Neuronal stem cell (in vitro differentiated cells): ENCODE measurements around the gene MAPK10.

Experiments used
- DNase-seq: peaks from one replicate; pipeline ENCODE4 v3.0.0-alpha.2; 2013; ENCODE audit warnings: low spot score
- H2AFZ ChIP-seq: one replicate; pipeline ENCODE4 v1.6.1; 2013; ENCODE audit warnings: mild to moderate bottlenecking, low read length, inconsistent platforms
- H2AK5ac ChIP-seq: 2 replicates; pipeline ENCODE4 v1.6.1; 2013; ENCODE audit warnings: low read depth, mild to moderate bottlenecking, inconsistent platforms, low read length, moderate library complexity, mixed read lengths
- H2BK120ac ChIP-seq: 2 replicates; pipeline ENCODE4 v1.6.1; 2013; ENCODE audit warnings: low read depth, mild to moderate bottlenecking, inconsistent platforms, low read length, moderate library complexity, mixed read lengths
- H2BK12ac ChIP-seq: one replicate; pipeline ENCODE4 v1.6.1; 2013; ENCODE audit warnings: low read length, inconsistent platforms
- H2BK15ac ChIP-seq: 2 replicates; pipeline ENCODE4 v1.6.1; 2013; ENCODE audit warnings: mild to moderate bottlenecking, low read length, inconsistent platforms, mixed read lengths
- H2BK5ac ChIP-seq: one replicate; pipeline ENCODE4 v1.6.1; 2013; ENCODE audit warnings: inconsistent platforms, mild to moderate bottlenecking, low read length, moderate library complexity
- H3K14ac ChIP-seq: one replicate; pipeline ENCODE4 v1.6.1; 2013; ENCODE audit warnings: low read length, inconsistent platforms
- H3K18ac ChIP-seq: 2 replicates; pipeline ENCODE4 v1.6.1; 2013; ENCODE audit warnings: low read length, inconsistent platforms
- H3K23ac ChIP-seq: 2 replicates; pipeline ENCODE4 v1.6.1; 2013; ENCODE audit warnings: low read depth, mild to moderate bottlenecking, mixed read lengths, low read length, inconsistent platforms; ENCODE audit not compliant: poor library complexity
- H3K27ac ChIP-seq: replicated peaks from 3 replicates; pipeline ENCODE4 v1.5.1; 2013; ENCODE audit warnings: low read length, inconsistent platforms
- H3K27me3 ChIP-seq, 3 experiments: 2 replicates each; pipeline ENCODE4 v1.6.1; 2013; ENCODE audit warnings: low read length in 3 of 3, mild to moderate bottlenecking in 2 of 3, inconsistent platforms in 1 of 3, low read depth in 1 of 3, mixed read lengths in 1 of 3, moderate library complexity in 1 of 3; ENCODE audit not compliant: control insufficient read depth in 3 of 3, insufficient read depth in 3 of 3
- H3K36me3 ChIP-seq, 2 donors: replicated peaks in 1 of 2; 2 replicates each; pipeline ENCODE4 v1.6.1; 2013; ENCODE audit warnings: low read length in 2 of 2; ENCODE audit not compliant: control insufficient read depth in 2 of 2, insufficient read depth in 2 of 2
- H3K4ac ChIP-seq: 2 replicates; pipeline ENCODE4 v1.6.1; 2013; ENCODE audit warnings: inconsistent platforms, mild to moderate bottlenecking, low read length, moderate library complexity
- H3K4me1 ChIP-seq, 2 donors: 1 replicate in 1 of 2; 2 replicates in 1 of 2; pipeline ENCODE4 v1.6.1; 2013; ENCODE audit warnings: low read length in 2 of 2, low read depth in 1 of 2; ENCODE audit not compliant: control insufficient read depth in 2 of 2, insufficient read depth in 1 of 2
- H3K4me2 ChIP-seq: one replicate; pipeline ENCODE4 v1.6.1; 2013; ENCODE audit warnings: mild to moderate bottlenecking, low read length, inconsistent platforms; ENCODE audit not compliant: insufficient read depth, poor library complexity, severe bottlenecking
- H3K4me3 ChIP-seq, 2 donors: 2 replicates each; pipeline ENCODE4 v1.5.1; 2013; ENCODE audit warnings: low read length in 2 of 2, mild to moderate bottlenecking in 2 of 2, inconsistent platforms in 1 of 2, moderate library complexity in 1 of 2
- H3K79me1 ChIP-seq: one replicate; pipeline ENCODE4 v1.6.1; 2013; ENCODE audit warnings: low read depth, mild to moderate bottlenecking, inconsistent platforms, low read length, moderate library complexity
- H3K9ac ChIP-seq: one replicate; pipeline ENCODE4 v1.6.1; 2013; ENCODE audit warnings: mild to moderate bottlenecking, low read depth, low read length, inconsistent platforms; ENCODE audit not compliant: poor library complexity
- H3K9me3 ChIP-seq, 2 donors: replicated peaks in 1 of 2; 2 replicates each; pipeline versions ENCODE3 to v1.6.1; 2013; ENCODE audit warnings: low read length in 2 of 2, mild to moderate bottlenecking in 2 of 2, inconsistent platforms in 1 of 2, low read depth in 1 of 2, mixed read lengths in 1 of 2, moderate library complexity in 1 of 2; ENCODE audit not compliant: control insufficient read depth in 2 of 2, insufficient read depth in 1 of 2
- H4K8ac ChIP-seq: one replicate; pipeline ENCODE4 v1.6.1; 2013; ENCODE audit warnings: low read depth, mild to moderate bottlenecking, inconsistent platforms, low read length, moderate library complexity
- H4K91ac ChIP-seq: one replicate; pipeline ENCODE4 v1.6.1; 2013; ENCODE audit warnings: low read length, low read depth, mild to moderate bottlenecking, inconsistent platforms; ENCODE audit not compliant: poor library complexity
- WGBS, 2 donors: extraction: QIAGEN DNeasy Blood & Tissue Kit; methylation state at CpG; one replicate each; pipeline ENCODE4 v1.1.7; 2013; ENCODE audit warnings: missing lambda C conversion rate in 2 of 2, mixed read lengths in 1 of 2; ENCODE audit not compliant: insufficient read length in 2 of 2, insufficient replicate concordance in 1 of 2; ENCODE audit errors: extremely low coverage in 2 of 2; 5-methylcytosine and 5-hydroxymethylcytosine counted together

Gene MAPK10

DNA sequence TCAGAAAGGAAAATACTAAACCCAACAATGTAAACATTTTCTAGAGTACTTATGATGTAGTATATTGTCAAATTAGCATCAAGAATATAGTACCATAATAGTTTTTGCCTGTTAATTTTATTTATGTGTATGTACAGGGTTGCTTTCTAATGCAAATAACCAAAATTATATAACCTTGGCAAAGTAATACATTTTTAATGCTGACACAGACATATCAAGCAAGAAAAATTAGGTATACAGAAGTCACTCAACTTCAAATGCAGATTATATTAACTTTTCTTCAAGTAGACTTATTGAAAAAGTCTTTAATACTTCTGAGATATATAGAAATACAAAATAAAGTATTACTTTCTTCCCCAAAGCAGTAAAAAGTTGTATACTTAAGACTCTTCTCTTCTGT is 44.3 kb downstream of the MAPK10 start:
- Histone ChIP-seq H2BK5ac (no peak overlapping the region), H2AK5ac (no peak overlapping the region), H3K4me2 (no peak overlapping the region), H3K79me1 (peaks cover 4% of the 10 kb centered on the region), H3K4me3 (no peak overlapping the region), H3K9ac (no peak overlapping the region), H3K4me1 (no peaks in the 10 kb centered on the region), H3K14ac (no peak overlapping the region), H3K18ac (no peak overlapping the region), H2AFZ (no peak overlapping the region), H2BK120ac (no peak overlapping the region), H2BK12ac (no peak overlapping the region), H3K27ac (no peak overlapping the region), H3K27me3 (no peaks in the 10 kb centered on the region), H4K91ac (no peak overlapping the region), H3K23ac (no peak overlapping the region), H3K36me3 (peaks cover 1 to 60% of the 10 kb centered on the region in 2 donors), H3K9me3 (peaks cover 0 to 19% of the 10 kb centered on the region in 2 donors), H3K4ac (no peak overlapping the region), H4K8ac (no peak overlapping the region), H2BK15ac (no peak overlapping the region)
- no peak for DNase-seq

- DNase-seq = no peak
- no peak overlapping the region for H3K9ac ChIP-seq
- peaks cover 1 to 53% of the 10 kb centered on the region in 2 donors for H3K36me3 ChIP-seq
- H3K79me1 ChIP-seq = peaks cover 4% of the 10 kb centered on the region
- no peak overlapping the region for H2AK5ac ChIP-seq
- H2AFZ ChIP-seq = no peak overlapping the region
- H2BK120ac ChIP-seq = no peak overlapping the region
- H3K4ac ChIP-seq = no peak overlapping the region
- peaks cover 0 to 4% of the 10 kb centered on the region in 2 donors for H3K4me1 ChIP-seq
- H3K18ac ChIP-seq = no peak overlapping the region
- H4K8ac ChIP-seq = no peak overlapping the region
- H3K23ac ChIP-seq = no peak overlapping the region
- H3K4me2 ChIP-seq = no peak overlapping the region
- no peak overlapping the region for H4K91ac ChIP-seq
- H3K9me3 ChIP-seq = peaks cover 0 to 12% of the 10 kb centered on the region in 2 donors
- no peak overlapping the region for H3K27ac ChIP-seq
- no peak overlapping the region for H2BK12ac ChIP-seq
- no peak overlapping the region for H2BK15ac ChIP-seq
- WGBS, 2 donors = no CpG with 5 or more reads among the region's 1 CpG
- no peaks in the 10 kb centered on the region for H3K27me3 ChIP-seq
- no peak overlapping the region for H2BK5ac ChIP-seq
- no peak overlapping the region for H3K4me3 ChIP-seq
- H3K14ac ChIP-seq = no peak overlapping the region
Measured at GRCh38 chr4:86313656-86314055, 46.2 kb downstream of the MAPK10 start.

- Histone ChIP-seq H3K4me1 (peaks cover 4 to 6% of the 10 kb centered on the region in 2 donors), H3K14ac (no peak overlapping the region), H3K27ac (no peak overlapping the region), H4K91ac (no peak overlapping the region), H3K79me1 (peaks cover 2% of the 10 kb centered on the region), H3K23ac (no peak overlapping the region), H3K4me2 (no peak overlapping the region), H3K9me3 (peaks cover 0 to 44% of the 10 kb centered on the region in 2 donors), H2BK5ac (no peak overlapping the region), H3K27me3 (no peaks in the 10 kb centered on the region), H2AK5ac (no peak overlapping the region), H2BK120ac (no peak overlapping the region), H3K36me3 (peaks cover 0 to 49% of the 10 kb centered on the region in 2 donors), H2BK15ac (no peak overlapping the region), H3K4me3 (no peak overlapping the region), H4K8ac (no peak overlapping the region), H3K9ac (no peak overlapping the region), H2BK12ac (no peak overlapping the region), H3K18ac (no peak overlapping the region), H3K4ac (no peak overlapping the region), H2AFZ (no peak overlapping the region)
- DNase-seq = no peak
Measured at GRCh38 chr4:86307432-86307831, 52.4 kb downstream of the MAPK10 start.

- peaks cover 0 to 49% of the 10 kb centered on the region in 2 donors for H3K36me3 ChIP-seq
- H2BK120ac ChIP-seq = no peak overlapping the region
- no peak overlapping the region for H2BK5ac ChIP-seq
- H3K23ac ChIP-seq = no peak overlapping the region
- H3K27ac ChIP-seq = no peak overlapping the region
- H3K9ac ChIP-seq = no peak overlapping the region
- H3K79me1 ChIP-seq = peaks cover 2% of the 10 kb centered on the region
- H3K4ac ChIP-seq = no peak overlapping the region
- no peak overlapping the region for H2AK5ac ChIP-seq
- no peak overlapping the region for H4K8ac ChIP-seq
- no peak overlapping the region for H3K4me2 ChIP-seq
- no peak overlapping the region for H2BK15ac ChIP-seq
- H2BK12ac ChIP-seq = no peak overlapping the region
- peaks cover 4 to 6% of the 10 kb centered on the region in 2 donors for H3K4me1 ChIP-seq
- peaks cover 0 to 50% of the 10 kb centered on the region in 2 donors for H3K9me3 ChIP-seq
- no peak for DNase-seq
- H2AFZ ChIP-seq = no peak overlapping the region
- WGBS, 2 donors = no CpG with 5 or more reads among the region's 3 CpGs
- H4K91ac ChIP-seq = no peak overlapping the region
- H3K18ac ChIP-seq = no peak overlapping the region
- H3K14ac ChIP-seq = no peak overlapping the region
- H3K4me3 ChIP-seq = no peak overlapping the region
- H3K27me3 ChIP-seq = no peaks in the 10 kb centered on the region
Measured at GRCh38 chr4:86306816-86307215, 53.0 kb downstream of the MAPK10 start.
